ENCODE data around the gene RABGEF1.
"Not testable (repeated sequence)": the region's sequence is repeated elsewhere in the genome, so short reads cannot be mapped to it uniquely, and the experiment has no call there.

RABGEF1 gene

GRCh38 chr7:66815186-66815875, 74.8 kb downstream of the RABGEF1 start:
- DNase-seq (ENCODE audit: low spot score), result not testable (repeated sequence)

- no peak for DNase-seq (ENCODE audit: low spot score)
These were observed 75.4 kb downstream of the RABGEF1 start for GRCh38 chr7:66815951-66816350.

GRCh38 chr7:66816658-66817057, 76.1 kb downstream of the RABGEF1 start:
- DNase-seq (ENCODE audit: low spot score), result not testable (repeated sequence)

- DNase-seq (ENCODE audit: low spot score), result not testable (repeated sequence)
These were observed 76.8 kb downstream of the RABGEF1 start for GRCh38 chr7:66817208-66817795.

GRCh38 chr7:66817956-66818355, 77.4 kb downstream of the RABGEF1 start:
- DNase-seq (ENCODE audit: low spot score), result not testable (repeated sequence)

GRCh38 chr7:66824041-66824440, 83.5 kb downstream of the RABGEF1 start:
- no peak for DNase-seq (ENCODE audit: low spot score)

- DNase-seq (ENCODE audit: low spot score), result not testable (repeated sequence)
These were observed 85.0 kb downstream of the RABGEF1 start for GRCh38 chr7:66825538-66825937.

- no peak for DNase-seq (ENCODE audit: low spot score)
These were observed 86.1 kb downstream of the RABGEF1 start for GRCh38 chr7:66826649-66827048.

- DNase-seq (ENCODE audit: low spot score), result not testable (repeated sequence)
These were observed 90.4 kb downstream of the RABGEF1 start for GRCh38 chr7:66830976-66831375.

- DNase-seq (ENCODE audit: low spot score), result no peak
These were observed 92.2 kb downstream of the RABGEF1 start for GRCh38 chr7:66832531-66833351.

GRCh38 chr7:66837007-66837406, 96.5 kb downstream of the RABGEF1 start:
- DNase-seq (ENCODE audit: low spot score), result no peak

GRCh38 chr7:66837661-66838060, 97.1 kb downstream of the RABGEF1 start:
- DNase-seq (ENCODE audit: low spot score), result no peak

- DNase-seq (ENCODE audit: low spot score), result no peak
These were observed 99.3 kb downstream of the RABGEF1 start for GRCh38 chr7:66839814-66840213.

- no peak for DNase-seq (ENCODE audit: low spot score)
These were observed 99.8 kb downstream of the RABGEF1 start for GRCh38 chr7:66840316-66840715.

- no peak for DNase-seq (ENCODE audit: low spot score)
These were observed 101.4 kb downstream of the RABGEF1 start for GRCh38 chr7:66841898-66842297.

GRCh38 chr7:66843492-66843891, 103.0 kb downstream of the RABGEF1 start:
- DNase-seq (ENCODE audit: low spot score), result not testable (repeated sequence)

- DNase-seq (ENCODE audit: low spot score), result peak; percentile 99
These were observed 104.2 kb downstream of the RABGEF1 start for GRCh38 chr7:66844552-66845378.

GRCh38 chr7:66845379-66846095, 105.0 kb downstream of the RABGEF1 start:
- DNase-seq (ENCODE audit: low spot score), result no peak

- not testable (repeated sequence) for DNase-seq (ENCODE audit: low spot score)
These were observed 105.5 kb downstream of the RABGEF1 start for GRCh38 chr7:66846096-66846445.

- not testable (repeated sequence) for DNase-seq (ENCODE audit: low spot score)
These were observed 107.0 kb downstream of the RABGEF1 start for GRCh38 chr7:66847523-66847855.
